GM04504 (cell line): ENCODE data around the gene COX8A.

Experiments
- DNase-seq: peaks from one replicate; pipeline ENCODE4 v3.0.0-alpha.2; 2012; ENCODE audit warnings: low read depth

Gene COX8A

DNA sequence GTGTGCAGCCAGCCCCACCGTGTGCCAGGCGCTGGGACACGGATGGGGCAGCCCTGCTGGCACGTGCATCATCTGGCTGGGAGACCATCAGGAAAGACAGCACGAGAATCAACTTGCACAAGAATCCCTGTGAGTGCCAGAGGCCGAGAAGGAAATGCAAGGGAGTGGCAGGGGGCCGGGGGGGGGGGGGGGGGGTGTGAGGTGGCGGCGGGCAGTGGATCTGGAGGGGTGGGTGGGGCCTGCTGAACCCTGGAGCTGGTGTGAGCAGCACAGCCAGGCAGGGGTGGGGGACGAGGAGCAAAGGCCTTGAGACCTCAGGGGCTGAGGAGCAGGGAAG lies 47.3 kb downstream of the COX8A start:
- no peak for DNase-seq

DNA sequence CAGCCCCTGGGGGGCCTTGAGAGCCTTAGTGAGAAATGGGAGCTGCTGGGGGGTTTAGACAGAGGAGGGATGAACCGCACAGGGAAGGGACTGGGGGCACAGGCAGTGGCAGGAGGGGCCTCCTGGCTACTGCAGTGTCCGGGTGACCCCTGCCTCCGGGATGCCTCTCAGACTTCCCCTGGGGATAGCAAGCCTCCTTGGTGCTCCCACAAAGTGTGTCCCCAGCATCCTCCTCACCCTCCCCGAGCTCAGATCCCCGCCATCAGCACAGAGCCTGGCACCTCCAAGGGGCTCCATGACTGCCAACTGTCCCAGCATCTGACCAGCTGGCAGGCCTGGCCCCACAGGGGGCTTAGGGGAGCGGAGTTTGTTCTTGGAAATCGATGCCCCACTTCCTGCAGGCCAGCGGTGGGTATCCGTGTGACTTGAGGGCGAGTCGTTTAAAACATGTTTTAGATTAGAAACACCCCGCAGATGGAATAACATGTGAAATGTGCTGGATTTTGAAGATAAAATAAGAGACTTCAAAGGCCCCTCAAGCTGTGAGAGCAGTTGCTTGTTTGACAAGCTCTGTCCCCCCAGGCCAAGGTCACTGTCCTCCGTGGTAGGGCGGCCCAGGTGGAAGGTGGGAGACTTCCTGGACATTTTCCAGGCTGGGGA lies 47.8 kb downstream of the COX8A start:
- no peak for DNase-seq

DNA sequence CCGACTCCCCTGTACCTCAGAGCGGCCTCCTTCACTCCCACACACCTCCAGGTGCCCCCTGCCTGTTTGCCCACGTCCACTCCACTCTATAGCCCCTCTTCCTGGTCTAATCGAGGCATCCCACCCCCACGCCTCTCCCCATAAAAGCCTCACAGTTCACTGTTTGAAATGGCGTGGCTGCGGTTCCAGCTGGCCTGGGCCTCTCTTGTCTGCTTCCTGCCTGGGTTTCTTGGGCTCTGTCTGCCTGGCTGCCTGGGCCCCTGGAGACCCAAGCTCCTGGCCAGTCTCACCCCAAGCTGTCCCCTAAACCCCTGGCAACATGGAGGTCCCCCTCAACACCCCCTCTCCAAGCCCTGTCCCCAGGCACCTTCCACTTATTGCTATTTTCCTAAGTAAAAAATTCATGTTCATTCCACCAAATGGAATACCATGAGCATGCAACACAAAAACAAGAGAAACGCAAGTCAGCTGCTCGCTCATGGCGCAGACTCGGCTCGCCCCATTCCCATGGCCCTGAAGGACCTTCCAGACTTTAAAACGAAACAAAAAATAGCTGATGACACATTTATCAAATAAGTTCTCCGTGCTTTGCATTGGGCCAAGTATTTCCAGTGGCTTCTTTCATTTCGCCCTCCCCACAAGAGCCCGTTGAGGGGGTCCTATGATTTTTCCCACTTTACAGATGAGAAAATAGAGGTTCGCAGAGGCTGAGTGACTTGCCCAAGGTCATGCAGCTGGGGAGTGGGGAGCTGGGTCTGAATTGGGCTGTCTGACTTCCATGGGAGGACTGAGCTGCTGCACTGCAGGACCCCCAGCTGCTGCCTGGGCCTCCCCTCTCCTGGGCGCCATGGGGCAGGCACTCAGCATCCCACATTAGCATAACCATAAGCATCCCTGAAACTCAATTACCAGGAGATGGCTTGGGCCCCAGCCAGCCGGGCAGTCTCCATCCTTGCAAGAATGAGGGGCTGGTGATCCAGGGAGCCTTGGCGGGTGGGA lies 49.6 kb downstream of the COX8A start:
- DNase-seq = no peak

DNA sequence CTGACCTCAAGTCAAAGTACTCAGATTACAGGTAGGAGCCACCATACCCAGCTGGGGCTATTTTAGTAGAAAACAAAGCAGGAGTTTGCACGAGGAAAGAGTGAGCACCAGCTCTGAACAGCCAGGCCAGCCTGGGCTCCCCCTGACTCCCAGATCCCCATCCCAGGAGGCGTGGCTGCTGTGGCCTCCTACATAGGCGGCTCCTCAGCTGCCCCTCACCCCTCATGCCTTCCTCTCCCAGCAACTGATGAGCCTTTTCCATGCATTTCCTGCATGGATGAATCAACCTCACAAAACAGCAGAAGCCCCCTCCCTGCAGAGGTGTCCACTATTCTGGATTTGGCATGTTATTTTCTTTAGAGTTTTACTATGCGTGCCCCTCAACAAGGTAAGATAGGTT lies 50.8 kb downstream of the COX8A start:
- no peak for DNase-seq
